Measurements from ENCODE around the gene STMN1.

STMN1 gene

GRCh38 chr1:25905680-25906643 is at the start of gene STMN1:
Gene STMN1, minus strand, starts transcription at chr1:25906419. Its CDS starts 1,743 bp downstream, at chr1:25904676.
- no peak for TF ChIP-seq SUZ12 (IDR thresholded peaks at IDR 0.05; ENCODE audit: extremely low read depth, insufficient read depth, insufficient read length)
- no peak for TF ChIP-seq YY1 (IDR thresholded peaks at IDR 0.05; ENCODE audit: insufficient read depth, insufficient read length)
- TF ChIP-seq ZNF274 (IDR thresholded peaks at IDR 0.05; ENCODE audit: low read depth, low read length) = no peak
- H3K9ac ChIP-seq (ENCODE audit: insufficient read length, low read depth) = peak within 1 kb of the TSS; percentile 93
- H3K36me3 ChIP-seq (ENCODE audit: insufficient read depth, insufficient read length, low read length) = peaks cover 37% of the 10 kb centered on the region
- peak; percentile 98 for DNase-seq (ENCODE audit: low read depth, low spot score)
- peaks cover 4% of the 10 kb centered on the region for H3K4me1 ChIP-seq (ENCODE audit: insufficient read depth, insufficient read length)
- H3K9me3 ChIP-seq (ENCODE audit: insufficient read depth, low read length) = no peaks in the 10 kb centered on the region
- peaks cover 12% of the 10 kb centered on the region for H3K27me3 ChIP-seq (ENCODE audit: insufficient read depth, insufficient read length)
- peak within 1 kb of the TSS; percentile 74 for H3K4me3 ChIP-seq (ENCODE audit: insufficient read length, low read depth)

GRCh38 chr1:25955553-25955952 is 49.3 kb upstream of the STMN1 start:
- Histone ChIP-seq H3K36me3 (ENCODE audit: insufficient read depth, insufficient read length, low read length) (peaks cover 32% of the 10 kb centered on the region), H3K9me3 (ENCODE audit: insufficient read depth, low read length) (peaks cover 16% of the 10 kb centered on the region), H3K9ac (ENCODE audit: insufficient read length, low read depth) (no peak overlapping the region), H3K4me1 (ENCODE audit: insufficient read depth, insufficient read length) (peaks cover 8% of the 10 kb centered on the region), H3K27me3 (ENCODE audit: insufficient read depth, insufficient read length) (no peaks in the 10 kb centered on the region), H3K4me3 (ENCODE audit: insufficient read length, low read depth) (no peak overlapping the region)
- DNase-seq (ENCODE audit: low read depth, low spot score) = no peak
- no peak for TF ChIP-seq ZNF274 (IDR thresholded peaks at IDR 0.05; ENCODE audit: low read depth, low read length)
- no peak for TF ChIP-seq YY1 (IDR thresholded peaks at IDR 0.05; ENCODE audit: insufficient read depth, insufficient read length)
- TF ChIP-seq SUZ12 (IDR thresholded peaks at IDR 0.05; ENCODE audit: extremely low read depth, insufficient read depth, insufficient read length) = no peak

GRCh38 chr1:25954282-25954938 is 48.2 kb upstream of the STMN1 start:
- peaks cover 16% of the 10 kb centered on the region for H3K9me3 ChIP-seq (ENCODE audit: insufficient read depth, low read length)
- no peak for TF ChIP-seq YY1 (IDR thresholded peaks at IDR 0.05; ENCODE audit: insufficient read depth, insufficient read length)
- TF ChIP-seq SUZ12 (IDR thresholded peaks at IDR 0.05; ENCODE audit: extremely low read depth, insufficient read depth, insufficient read length) = no peak
- TF ChIP-seq ZNF274 (IDR thresholded peaks at IDR 0.05; ENCODE audit: low read depth, low read length) = no peak
- no peak overlapping the region for H3K4me3 ChIP-seq (ENCODE audit: insufficient read length, low read depth)
- no peaks in the 10 kb centered on the region for H3K27me3 ChIP-seq (ENCODE audit: insufficient read depth, insufficient read length)
- no peak overlapping the region for H3K9ac ChIP-seq (ENCODE audit: insufficient read length, low read depth)
- no peak for DNase-seq (ENCODE audit: low read depth, low spot score)
- H3K4me1 ChIP-seq (ENCODE audit: insufficient read depth, insufficient read length) = peaks cover 8% of the 10 kb centered on the region
- H3K36me3 ChIP-seq (ENCODE audit: insufficient read depth, insufficient read length, low read length) = peaks cover 21% of the 10 kb centered on the region

- Histone ChIP-seq H3K4me3 (ENCODE audit: insufficient read length, low read depth) (no peak overlapping the region), H3K9me3 (ENCODE audit: insufficient read depth, low read length) (peaks cover 3% of the 10 kb centered on the region), H3K4me1 (ENCODE audit: insufficient read depth, insufficient read length) (peaks cover 8% of the 10 kb centered on the region), H3K9ac (ENCODE audit: insufficient read length, low read depth) (no peak overlapping the region), H3K36me3 (ENCODE audit: insufficient read depth, insufficient read length, low read length) (peaks cover 6% of the 10 kb centered on the region), H3K27me3 (ENCODE audit: insufficient read depth, insufficient read length) (no peaks in the 10 kb centered on the region)
- no peak for DNase-seq (ENCODE audit: low read depth, low spot score)
- TF ChIP-seq YY1 (IDR thresholded peaks at IDR 0.05; ENCODE audit: insufficient read depth, insufficient read length) = no peak
- TF ChIP-seq ZNF274 (IDR thresholded peaks at IDR 0.05; ENCODE audit: low read depth, low read length) = no peak
- no peak for TF ChIP-seq SUZ12 (IDR thresholded peaks at IDR 0.05; ENCODE audit: extremely low read depth, insufficient read depth, insufficient read length)
Measured at GRCh38 chr1:25952841-25953401, 46.7 kb upstream of the STMN1 start.

GRCh38 chr1:25948641-25949040 is 42.4 kb upstream of the STMN1 start:
- H3K9me3 ChIP-seq (ENCODE audit: insufficient read depth, low read length) = peaks cover 5% of the 10 kb centered on the region; the same call in 1 of the 2 replicates
- H3K9ac ChIP-seq (ENCODE audit: insufficient read length, low read depth) = no peak overlapping the region
- no peak overlapping the region for H3K4me3 ChIP-seq (ENCODE audit: insufficient read length, low read depth)
- no peaks in the 10 kb centered on the region for H3K36me3 ChIP-seq (ENCODE audit: insufficient read depth, insufficient read length, low read length)
- peaks cover 4% of the 10 kb centered on the region for H3K4me1 ChIP-seq (ENCODE audit: insufficient read depth, insufficient read length)
- no peak for DNase-seq (ENCODE audit: low read depth, low spot score)
- no peaks in the 10 kb centered on the region for H3K27me3 ChIP-seq (ENCODE audit: insufficient read depth, insufficient read length)
- no peak for TF ChIP-seq YY1 (IDR thresholded peaks at IDR 0.05; ENCODE audit: insufficient read depth, insufficient read length)
- TF ChIP-seq SUZ12 (IDR thresholded peaks at IDR 0.05; ENCODE audit: extremely low read depth, insufficient read depth, insufficient read length) = no peak
- TF ChIP-seq ZNF274 (IDR thresholded peaks at IDR 0.05; ENCODE audit: low read depth, low read length) = no peak

GRCh38 chr1:25947027-25947426 is 40.8 kb upstream of the STMN1 start:
- DNase-seq (ENCODE audit: low read depth, low spot score) = no peak
- TF ChIP-seq SUZ12 (IDR thresholded peaks at IDR 0.05; ENCODE audit: extremely low read depth, insufficient read depth, insufficient read length) = no peak
- TF ChIP-seq YY1 (IDR thresholded peaks at IDR 0.05; ENCODE audit: insufficient read depth, insufficient read length) = no peak
- no peak for TF ChIP-seq ZNF274 (IDR thresholded peaks at IDR 0.05; ENCODE audit: low read depth, low read length)
- peaks cover 5% of the 10 kb centered on the region; the same call in 1 of the 2 replicates for H3K9me3 ChIP-seq (ENCODE audit: insufficient read depth, low read length)
- no peaks in the 10 kb centered on the region for H3K36me3 ChIP-seq (ENCODE audit: insufficient read depth, insufficient read length, low read length)
- H3K4me3 ChIP-seq (ENCODE audit: insufficient read length, low read depth) = no peak overlapping the region
- no peaks in the 10 kb centered on the region for H3K27me3 ChIP-seq (ENCODE audit: insufficient read depth, insufficient read length)
- H3K9ac ChIP-seq (ENCODE audit: insufficient read length, low read depth) = no peak overlapping the region
- H3K4me1 ChIP-seq (ENCODE audit: insufficient read depth, insufficient read length) = no peaks in the 10 kb centered on the region

Measured in NT2/D1 (cell line).